ENCODE data around the gene DHX40.
"Not testable (repeated sequence)": the region's sequence is repeated elsewhere in the genome, so short reads cannot be mapped to it uniquely, and the experiment has no call there.

The DHX40 gene

DNA sequence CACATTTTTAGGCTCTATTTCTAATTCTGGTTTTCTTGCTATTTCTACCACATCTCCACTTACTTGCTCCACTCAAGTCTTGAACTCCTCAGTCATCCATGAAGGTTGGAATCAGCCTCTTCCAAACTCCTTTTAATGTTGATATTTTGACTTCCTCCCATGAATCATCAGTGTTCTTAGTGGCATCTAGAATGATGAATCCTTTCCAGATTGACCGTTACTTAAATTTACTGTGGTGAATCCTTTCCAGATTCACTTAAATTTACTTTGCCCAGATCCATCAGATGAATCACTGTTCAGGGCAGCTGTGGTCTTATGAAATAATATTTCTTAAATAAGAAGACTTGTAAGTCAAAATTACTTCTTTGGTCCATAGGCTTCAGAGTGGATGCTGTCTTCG, 86.7 kb downstream of the DHX40 start:
- TF ChIP-seq ZNF274 (IDR thresholded peaks at IDR 0.05; ENCODE audit: low read depth, low read length) = no peak
- TF ChIP-seq YY1 (IDR thresholded peaks at IDR 0.05; ENCODE audit: insufficient read depth, insufficient read length) = no peak
- no peak for TF ChIP-seq SUZ12 (IDR thresholded peaks at IDR 0.05; ENCODE audit: extremely low read depth, insufficient read depth, insufficient read length)
- H3K36me3 ChIP-seq (ENCODE audit: insufficient read depth, insufficient read length, low read length) = peaks cover 93% of the 10 kb centered on the region
- no peak overlapping the region for H3K4me3 ChIP-seq (ENCODE audit: insufficient read length, low read depth)
- no peaks in the 10 kb centered on the region for H3K4me1 ChIP-seq (ENCODE audit: insufficient read depth, insufficient read length)
- no peak for DNase-seq (ENCODE audit: low read depth, low spot score)
- peaks cover 12% of the 10 kb centered on the region for H3K9me3 ChIP-seq (ENCODE audit: insufficient read depth, low read length)
- no peaks in the 10 kb centered on the region for H3K27me3 ChIP-seq (ENCODE audit: insufficient read depth, insufficient read length)
- no peak overlapping the region for H3K9ac ChIP-seq (ENCODE audit: insufficient read length, low read depth)

- H3K36me3 ChIP-seq (ENCODE audit: insufficient read depth, insufficient read length, low read length) = peaks cover 94% of the 10 kb centered on the region
- not testable (repeated sequence) for H3K4me3 ChIP-seq (ENCODE audit: insufficient read length, low read depth); DNase-seq (ENCODE audit: low read depth, low spot score); H3K9me3 ChIP-seq (ENCODE audit: insufficient read depth, low read length); H3K4me1 ChIP-seq (ENCODE audit: insufficient read depth, insufficient read length); H3K9ac ChIP-seq (ENCODE audit: insufficient read length, low read depth); H3K27me3 ChIP-seq (ENCODE audit: insufficient read depth, insufficient read length)
These were observed 91.2 kb downstream of the DHX40 start for GRCh38 chr17:59656624-59657023.
